Stimulated activated naive CD8-positive, alpha-beta T cell treated with anti-CD3 and anti-CD28 coated beads, Interleukin-15, Interleukin-2, amounts not matched to agents 100 U/mL and 50 U/mL, for 24 hours (primary cell): Measurements from ENCODE around the gene PEX14.
A peak's percentile ranks its signal among the peaks of the same experiment; 100 is the strongest.

Experiments used
- ATAC-seq: fragments of 150-1000 bp; cut with Tn5 transposase; one replicate; pipeline ENCODE4 v1.10.0; 2021
- DNase-seq: peaks from one replicate; pipeline ENCODE4 v3.0.0; 2021

Gene PEX14

GRCh38 chr1:10546896-10547295 lies 72.1 kb downstream of the PEX14 start:
- ATAC-seq (no peak), DNase-seq (no peak)

GRCh38 chr1:10549904-10550664 lies 75.3 kb downstream of the PEX14 start:
- no peak for ATAC-seq
- no peak for DNase-seq

GRCh38 chr1:10553118-10553517 lies 78.4 kb downstream of the PEX14 start:
- ATAC-seq (no peak), DNase-seq (no peak)

- ATAC-seq, result no peak
Measured at GRCh38 chr1:10555635-10556429, 81.1 kb downstream of the PEX14 start.

GRCh38 chr1:10556430-10557005 lies 81.8 kb downstream of the PEX14 start:
- no peak for DNase-seq
- no peak for ATAC-seq

More at GRCh38 chr1:10555635-10556429, 81.1 kb downstream of the PEX14 start:
- DNase-seq, result no peak

- DNase-seq (no peak), ATAC-seq (no peak)
Measured at GRCh38 chr1:10557714-10558113, 83.0 kb downstream of the PEX14 start.

- no peak for DNase-seq
- ATAC-seq, result no peak
Measured at GRCh38 chr1:10559386-10559785, 84.6 kb downstream of the PEX14 start.

- ATAC-seq, result no peak
- no peak for DNase-seq
Measured at GRCh38 chr1:10561497-10561896, 86.7 kb downstream of the PEX14 start.

GRCh38 chr1:10561955-10562354 lies 87.2 kb downstream of the PEX14 start:
- no peak for ATAC-seq
- DNase-seq, result peak; percentile 12

- DNase-seq (no peak), ATAC-seq (no peak)
Measured at GRCh38 chr1:10564063-10564462, 89.3 kb downstream of the PEX14 start.

- no peak for DNase-seq
Measured at GRCh38 chr1:10569531-10569930, 94.8 kb downstream of the PEX14 start.

GRCh38 chr1:10575616-10576015 lies 100.9 kb downstream of the PEX14 start:
- DNase-seq, result no peak
- ATAC-seq, result no peak

More at GRCh38 chr1:10569531-10569930, 94.8 kb downstream of the PEX14 start:
- ATAC-seq, result no peak

- ATAC-seq (no peak), DNase-seq (no peak)
Measured at GRCh38 chr1:10578070-10578469, 103.3 kb downstream of the PEX14 start.

GRCh38 chr1:10583641-10584040 lies 108.9 kb downstream of the PEX14 start:
- DNase-seq, result no peak
- ATAC-seq, result no peak

GRCh38 chr1:10585242-10585641 lies 110.5 kb downstream of the PEX14 start:
- DNase-seq (no peak), ATAC-seq (no peak)

GRCh38 chr1:10586125-10586524 lies 111.4 kb downstream of the PEX14 start:
- ATAC-seq (no peak), DNase-seq (no peak)

- no peak for DNase-seq
- ATAC-seq, result no peak
Measured at GRCh38 chr1:10588640-10589039, 113.9 kb downstream of the PEX14 start.

- DNase-seq (no peak), ATAC-seq (no peak)
Measured at GRCh38 chr1:10589074-10589473, 114.3 kb downstream of the PEX14 start.

- no peak for DNase-seq
- ATAC-seq, result no peak
Measured at GRCh38 chr1:10591010-10591409, 116.3 kb downstream of the PEX14 start.

- no peak for ATAC-seq
Measured at GRCh38 chr1:10592373-10592772, 117.6 kb downstream of the PEX14 start.

GRCh38 chr1:10593750-10594149 lies 119.0 kb downstream of the PEX14 start:
- DNase-seq (no peak), ATAC-seq (no peak)

More at GRCh38 chr1:10592373-10592772, 117.6 kb downstream of the PEX14 start:
- DNase-seq, result no peak

- ATAC-seq, result no peak
- no peak for DNase-seq
Measured at GRCh38 chr1:10594595-10595223, 120.0 kb downstream of the PEX14 start.

GRCh38 chr1:10596780-10597179 lies 122.0 kb downstream of the PEX14 start:
- no peak for ATAC-seq

More at GRCh38 chr1:10596780-10597179, 122.0 kb downstream of the PEX14 start:
- no peak for DNase-seq
